Spleen (tissue), 11 donors: Measurements from ENCODE around the gene KXD1. TPM values are rescaled to one million over a fixed set of nuclear protein-coding genes. Genes with fewer than 3 reads are reported as not detected.

Source experiments
- DNase-seq: peaks from one replicate; pipeline ENCODE4 v3.0.0-alpha.2; 2020
- H3K27ac ChIP-seq, 8 donors: fragments of 200-600 bp; sonication (generic) in 7 of 8; 1 replicate in 4 of 8; 2 replicates in 4 of 8; pipeline versions ENCODE4 v1.5.0 to v1.8.0; 2016 to 2021; ENCODE audit warnings: inconsistent platforms in 4 of 8, mild to moderate bottlenecking in 4 of 8, moderate library complexity in 1 of 8
- H3K27me3 ChIP-seq, 7 donors: fragments of 200-600 bp; sonication (generic) in 6 of 7; replicated peaks in 1 of 7; 1 replicate in 4 of 7; 2 replicates in 3 of 7; pipeline versions ENCODE4 v1.5.0 to v1.8.0; 2016 to 2021; ENCODE audit warnings: inconsistent platforms in 3 of 7, mild to moderate bottlenecking in 1 of 7
- H3K36me3 ChIP-seq, 6 donors: fragments of 200-600 bp; sonication (generic) in 5 of 6; 1 replicate in 4 of 6; 2 replicates in 2 of 6; pipeline versions ENCODE4 v1.5.0 to v1.8.0; 2016 to 2021; ENCODE audit warnings: inconsistent platforms in 2 of 6
- H3K4me1 ChIP-seq, 6 donors: fragments of 200-600 bp; sonication (generic) in 5 of 6; 1 replicate in 3 of 6; 2 replicates in 3 of 6; pipeline versions ENCODE4 v1.5.0 to v1.8.0; 2016 to 2021; ENCODE audit warnings: inconsistent platforms in 3 of 6
- H3K4me3 ChIP-seq, 8 donors: fragments of 200-600 bp; sonication (generic) in 7 of 8; 1 replicate in 4 of 8; 2 replicates in 4 of 8; pipeline versions ENCODE4 v1.5.0 to v1.8.0; 2016 to 2021; ENCODE audit warnings: inconsistent platforms in 4 of 8, mild to moderate bottlenecking in 4 of 8, moderate library complexity in 2 of 8
- H3K9me3 ChIP-seq, 8 donors: fragments of 200-600 bp; sonication (generic) in 7 of 8; 1 replicate in 4 of 8; 2 replicates in 4 of 8; pipeline versions ENCODE4 v1.5.0 to v1.8.0; 2016 to 2021; ENCODE audit warnings: inconsistent platforms in 4 of 8
- CTCF ChIP-seq, 11 experiments: fragments of 200-600 bp in 7 of 11; fragments of 450-650 bp in 4 of 11; sonication (generic) in 4 of 11; IDR thresholded peaks in 8 of 11; conservative IDR thresholded peaks in 3 of 11; 1 replicate in 7 of 11; 2 replicates in 4 of 11; pipeline versions ENCODE4 v1.4.0 to v1.8.0; 2016 to 2021; ENCODE audit warnings: antibody characterized with exemption in 11 of 11, inconsistent platforms in 4 of 11, mild to moderate bottlenecking in 1 of 11
- POLR2A ChIP-seq, 3 donors: fragments of 450-650 bp; IDR thresholded peaks; one replicate each; pipeline ENCODE4 v1.5.1; 2017; ENCODE audit warnings: antibody characterized with exemption in 3 of 3, mild to moderate bottlenecking in 1 of 3
- POLR2AphosphoS5 ChIP-seq, 3 donors: sonication (generic); formaldehyde crosslinking; IDR thresholded peaks; one replicate each; pipeline ENCODE4 v1.5.1; 2017; ENCODE audit warnings: antibody characterized with exemption in 3 of 3
- WGBS, 5 donors: extraction: QIAGEN DNeasy Blood & Tissue Kit in 3 of 5; methylation state at CpG; one replicate each; pipeline versions ENCODE4 v1.1.5 to v1.1.7; 2013 to 2018; 5-methylcytosine and 5-hydroxymethylcytosine counted together
- intact Hi-C: fragments of 100-400 bp; cut with DNase I; formaldehyde crosslinking; loops from one replicate; pipeline ENCODE4 v1.15.0; 2023; ENCODE audit warnings: low total_unique reads
- polyA plus RNA-seq, 3 donors: library from polyadenylated mRNA; stranded (reverse); fragments of 200-250 nt; gene quantifications; one replicate each; pipeline ENCODE4 v1.2.1, GENCODE V29; 2013
- total RNA-seq, 7 donors: library from RNA; depleted of rRNA in 3 of 7; stranded (reverse); fragments of >200 nt in 3 of 7; fragmentation: NEBNext Ultra II Directional in 4 of 7; extraction: Animal tissue kit (Norgen Biotek cat#: 25700) in 4 of 7; gene quantifications; one replicate each; pipeline versions ENCODE4 v1.1.0 to v1.2.1, GENCODE V29; 2016 to 2021
- donor health status: healthy with polysubstance abuse.
- donor health status: DM: no; HTN: no; CAD: no; lungs with moderate emphysema.
- donor health status: DM: no; HTN: no; CAD: no.
- donor health status: Bipolar disorder and iron deficiency.
- donor health status: healthy.
- donor health status: DM: no; HTN: no; CAD: no.
- donor health status: DM: yes; HTN: yes; CAD: no.

KXD1 gene
- total and polyA plus RNA-seq, 10 donors, result 63.9 to 90.9 (median 74.8) TPM

DNA sequence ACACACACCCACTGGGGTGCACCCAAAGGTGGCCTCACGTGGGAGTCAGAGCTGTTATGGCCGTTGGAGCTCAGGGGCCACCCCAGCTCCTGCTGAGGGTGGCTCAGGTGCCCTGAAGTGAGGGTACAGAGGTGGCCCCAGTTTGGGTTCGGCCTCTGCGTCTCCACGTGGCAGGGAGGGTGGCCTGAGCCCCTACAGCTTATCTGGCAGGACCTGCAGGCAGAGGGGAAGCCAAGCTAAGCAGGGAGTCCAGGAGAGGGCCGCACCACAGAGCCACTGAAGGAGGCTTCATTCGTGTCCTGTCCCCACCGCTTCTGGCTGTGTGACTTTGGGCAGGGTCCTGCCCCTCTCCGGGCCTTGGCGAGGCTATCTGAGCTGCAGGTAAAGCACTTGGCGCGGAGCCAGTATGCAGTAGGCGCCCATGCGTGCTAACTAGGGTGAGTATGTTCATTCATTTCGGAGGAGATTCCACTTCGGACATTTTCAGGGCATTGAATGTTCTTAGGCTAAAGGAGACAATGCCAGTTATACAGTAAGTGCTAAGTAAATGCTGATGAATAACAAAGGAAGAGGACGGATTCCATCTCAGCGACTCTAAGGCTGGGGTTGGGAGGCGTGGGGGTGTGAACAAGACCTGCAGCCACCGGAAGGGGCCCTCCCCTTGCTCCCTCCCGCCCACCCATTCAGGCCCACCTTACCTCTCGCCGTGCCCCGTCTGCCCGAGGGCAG lies 35.9 kb downstream of the KXD1 start:
- WGBS, 5 donors, result 35 to 52% (median 44%) methylated on average over 19 to 25 of the region's 25 CpGs
- Histone ChIP-seq H3K4me3 (peak overlapping the region in 5 of 8 donors; percentile 32 to 67 (median 36)), H3K27ac (peak overlapping the region in 6 of 8 donors; percentile 26 to 73 (median 46)), H3K9me3 (no peaks in the 10 kb centered on the region), H3K4me1 (peaks cover 21 to 63% (median 44%) of the 10 kb centered on the region in 6 donors), H3K36me3 (peaks cover 0 to 23% (median 13%) of the 10 kb centered on the region in 6 donors), H3K27me3 (peaks cover 0 to 44% (median 8%) of the 10 kb centered on the region in 7 donors)
- no peak for DNase-seq
- no peak for TF ChIP-seq POLR2A (IDR thresholded peaks at IDR 0.05)
- peak in 1 of 3 donors; percentile 18 for TF ChIP-seq POLR2AphosphoS5 (IDR thresholded peaks at IDR 0.05)
- no peak for TF ChIP-seq CTCF (IDR thresholded peaks at IDR 0.05 in 8 of 11, conservative IDR thresholded peaks at IDR 0.05 in 3 of 11)
- intact Hi-C loops, result loop anchor here (5.0 kb wide), 1 partner anchor 254 kb away; no protein-coding TSS in a partner anchor

GRCh38 chr19:18594096-18594823 lies 36.6 kb downstream of the KXD1 start:
- intact Hi-C loops, result loop anchor here (5.0 kb wide), 1 partner anchor 253 kb away; no protein-coding TSS in a partner anchor
- Histone ChIP-seq H3K4me1 (peaks cover 21 to 57% (median 41%) of the 10 kb centered on the region in 6 donors), H3K27ac (peak overlapping the region in 6 of 8 donors; percentile 26 to 73 (median 46)), H3K9me3 (no peaks in the 10 kb centered on the region), H3K36me3 (peaks cover 0 to 23% (median 13%) of the 10 kb centered on the region in 6 donors), H3K27me3 (peaks cover 0 to 51% (median 12%) of the 10 kb centered on the region in 7 donors), H3K4me3 (peak overlapping the region; percentile 11 to 67 (median 32))
- 1% methylated on average over 23 to 54 of the region's 54 CpGs for WGBS, 5 donors
- peak; percentile 93 for DNase-seq
- TF ChIP-seq POLR2A (IDR thresholded peaks at IDR 0.05), result no peak
- TF ChIP-seq CTCF (IDR thresholded peaks at IDR 0.05 in 8 of 11, conservative IDR thresholded peaks at IDR 0.05 in 3 of 11), result peak; percentile 36 to 97 (median 93)
- peak; percentile 54 to 74 (median 69) for TF ChIP-seq POLR2AphosphoS5 (IDR thresholded peaks at IDR 0.05)

DNA sequence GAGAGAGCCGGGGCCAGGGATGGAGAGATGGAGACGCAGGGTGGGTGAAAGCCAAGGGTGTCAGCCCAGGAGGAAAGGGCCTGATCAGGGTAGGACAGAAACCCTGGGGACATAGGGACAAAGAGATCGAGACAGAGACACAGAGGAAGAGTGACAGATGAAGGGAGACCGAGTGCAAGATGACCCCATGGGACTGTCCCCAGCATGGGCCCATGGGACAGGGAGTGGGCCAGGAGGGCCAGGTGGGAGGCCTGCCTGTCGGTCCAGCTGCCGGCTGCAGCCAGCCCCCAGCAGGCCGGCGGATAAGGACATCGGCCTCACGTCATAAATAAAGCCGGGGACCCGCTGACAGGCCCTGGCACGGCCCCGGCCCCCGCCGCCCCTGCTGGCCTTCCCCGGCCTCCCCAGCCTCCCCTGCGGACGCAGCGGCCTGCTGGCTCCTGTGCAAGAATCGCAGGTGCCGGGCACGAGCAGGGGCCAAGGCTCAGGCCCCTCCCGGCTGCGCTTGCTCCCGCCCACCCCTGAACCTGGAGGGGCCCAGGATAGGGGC lies 37.2 kb downstream of the KXD1 start:
- Histone ChIP-seq H3K4me1 (peaks cover 15 to 51% (median 35%) of the 10 kb centered on the region in 6 donors), H3K27me3 (peaks cover 0 to 57% (median 17%) of the 10 kb centered on the region in 7 donors), H3K36me3 (peaks cover 0 to 23% (median 13%) of the 10 kb centered on the region in 6 donors), H3K9me3 (no peaks in the 10 kb centered on the region), H3K4me3 (peak overlapping the region in 6 of 8 donors; percentile 27 to 67 (median 34)), H3K27ac (peak overlapping the region in 3 of 8 donors; percentile 39 to 73 (median 67))
- WGBS, 5 donors, result 13 to 19% (median 15%) methylated on average over 9 to 26 of the region's 26 CpGs
- TF ChIP-seq CTCF (IDR thresholded peaks at IDR 0.05 in 8 of 11, conservative IDR thresholded peaks at IDR 0.05 in 3 of 11) (no peak), POLR2A (IDR thresholded peaks at IDR 0.05) (no peak), POLR2AphosphoS5 (IDR thresholded peaks at IDR 0.05) (no peak)
- DNase-seq, result no peak
- intact Hi-C loops, result loop anchor here (5.0 kb wide), 1 partner anchor 252 kb away; no protein-coding TSS in a partner anchor
